ENCODE results near the gene SSH2.
A peak's percentile ranks its signal among the peaks of the same experiment; 100 is the strongest.
"Not testable (repeated sequence)": the region's sequence is repeated elsewhere in the genome, so short reads cannot be mapped to it uniquely, and the experiment has no call there.

SSH2 gene

GRCh38 chr17:29883497-29883896 is 46.5 kb downstream of the SSH2 start:
- Histone ChIP-seq H3K27me3 (ENCODE audit: control insufficient read depth, insufficient read depth, low read length) (no peaks in the 10 kb centered on the region), H3K9me3 (ENCODE audit: control insufficient read depth, low read length) (no peaks in the 10 kb centered on the region), H3K36me3 (ENCODE audit: control insufficient read depth, insufficient read depth, low read length) (no peaks in the 10 kb centered on the region), H3K4me2 (ENCODE audit: low read length) (peak overlapping the region; percentile 3), H3K79me2 (peaks cover 3% of the 10 kb centered on the region), H3K4me1 (peaks cover 9% of the 10 kb centered on the region), H2AFZ (no peak overlapping the region), H3K9ac (no peak overlapping the region), H3K27ac (no peak overlapping the region), H3K4me3 (ENCODE audit: low read depth, low read length) (no peak overlapping the region)
- TF ChIP-seq CTCF (IDR thresholded peaks at IDR 0.05), result no peak

- Histone ChIP-seq H3K4me1 (peaks cover 9% of the 10 kb centered on the region), H3K4me3 (ENCODE audit: low read depth, low read length) (no peak overlapping the region), H3K79me2 (peaks cover 11% of the 10 kb centered on the region), H3K9ac (no peak overlapping the region), H3K27ac (no peak overlapping the region), H3K4me2 (ENCODE audit: low read length) (no peak overlapping the region), H3K27me3 (ENCODE audit: control insufficient read depth, insufficient read depth, low read length) (no peaks in the 10 kb centered on the region), H3K9me3 (ENCODE audit: control insufficient read depth, low read length) (no peaks in the 10 kb centered on the region), H3K36me3 (ENCODE audit: control insufficient read depth, insufficient read depth, low read length) (no peaks in the 10 kb centered on the region), H2AFZ (no peak overlapping the region)
- TF ChIP-seq CTCF (IDR thresholded peaks at IDR 0.05), result no peak
Measured at GRCh38 chr17:29881256-29881655, 48.8 kb downstream of the SSH2 start.

GRCh38 chr17:29880031-29880430 is 50.0 kb downstream of the SSH2 start:
- Histone ChIP-seq H3K27me3 (ENCODE audit: control insufficient read depth, insufficient read depth, low read length) (no peaks in the 10 kb centered on the region), H3K4me3 (ENCODE audit: low read depth, low read length) (no peak overlapping the region), H3K4me2 (ENCODE audit: low read length) (no peak overlapping the region), H3K79me2 (peaks cover 13% of the 10 kb centered on the region), H3K36me3 (ENCODE audit: control insufficient read depth, insufficient read depth, low read length) (no peaks in the 10 kb centered on the region), H3K9me3 (ENCODE audit: control insufficient read depth, low read length) (no peaks in the 10 kb centered on the region), H3K4me1 (peaks cover 9% of the 10 kb centered on the region), H3K9ac (no peak overlapping the region), H3K27ac (no peak overlapping the region), H2AFZ (no peak overlapping the region)
- TF ChIP-seq CTCF (IDR thresholded peaks at IDR 0.05), result no peak

- TF ChIP-seq CTCF (IDR thresholded peaks at IDR 0.05), result no peak
- no peak overlapping the region for H3K4me2 ChIP-seq (ENCODE audit: low read length)
- peaks cover 4% of the 10 kb centered on the region for H3K4me1 ChIP-seq
- peaks cover 13% of the 10 kb centered on the region for H3K79me2 ChIP-seq
- no peak overlapping the region for H3K27ac ChIP-seq
- H3K9me3 ChIP-seq (ENCODE audit: control insufficient read depth, low read length), result no peaks in the 10 kb centered on the region
- no peak overlapping the region for H3K9ac ChIP-seq
- H3K27me3 ChIP-seq (ENCODE audit: control insufficient read depth, insufficient read depth, low read length), result no peaks in the 10 kb centered on the region
- no peaks in the 10 kb centered on the region for H3K36me3 ChIP-seq (ENCODE audit: control insufficient read depth, insufficient read depth, low read length)
- no peak overlapping the region for H2AFZ ChIP-seq
- no peak overlapping the region for H3K4me3 ChIP-seq (ENCODE audit: low read depth, low read length)
Measured at GRCh38 chr17:29874931-29875596, 55.0 kb downstream of the SSH2 start.

GRCh38 chr17:29874358-29874757 is 55.7 kb downstream of the SSH2 start:
- H3K4me1 ChIP-seq; H2AFZ ChIP-seq; H3K4me3 ChIP-seq (ENCODE audit: low read depth, low read length); H3K36me3 ChIP-seq (ENCODE audit: control insufficient read depth, insufficient read depth, low read length); H3K9ac ChIP-seq; H3K27me3 ChIP-seq (ENCODE audit: control insufficient read depth, insufficient read depth, low read length); H3K4me2 ChIP-seq (ENCODE audit: low read length); H3K27ac ChIP-seq; H3K9me3 ChIP-seq (ENCODE audit: control insufficient read depth, low read length): not testable (repeated sequence)
- H3K79me2 ChIP-seq, result peaks cover 13% of the 10 kb centered on the region

Data from parathyroid adenoma (tissue), 2 donors.